ENCODE results near the gene AREL1.

The AREL1 gene

DNA sequence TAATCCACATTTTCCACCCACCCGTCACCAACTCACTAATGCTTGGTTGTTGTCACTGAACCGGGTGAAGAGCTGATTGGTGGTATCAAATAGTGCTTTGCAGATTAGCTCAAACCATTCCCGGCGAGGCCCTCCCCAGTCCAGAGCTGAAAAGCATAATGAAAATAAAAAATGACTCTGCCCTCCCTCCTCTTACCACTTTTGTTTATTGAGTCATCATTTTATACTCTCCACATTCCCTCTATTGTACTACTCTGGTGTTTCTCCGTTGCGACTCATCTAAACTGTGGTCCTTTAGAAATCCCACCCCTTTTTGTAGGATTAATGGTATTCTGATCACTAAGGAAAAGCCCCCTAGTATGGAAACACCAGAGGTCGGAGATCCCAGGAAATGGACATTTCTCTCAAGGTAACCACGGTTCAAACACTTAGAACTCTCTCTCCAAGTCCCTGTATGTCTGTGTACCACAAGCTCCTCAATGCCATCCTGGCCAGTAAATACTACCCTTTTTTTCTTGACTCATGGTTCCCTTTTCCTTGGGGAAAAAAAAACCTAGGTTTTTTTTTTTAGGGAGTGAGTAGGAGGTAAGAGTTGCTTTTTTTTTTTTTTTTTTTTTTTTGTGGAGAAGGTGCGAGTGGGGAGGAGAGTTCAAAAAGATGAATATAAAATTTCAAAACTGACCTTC lies 42.0 kb downstream of the AREL1 start:
- no peak for FAIRE-seq
- no peak for DNase-seq (ENCODE audit: insufficient read length)
- TF ChIP-seq POLR2AphosphoS5 (IDR thresholded peaks at IDR 0.05; ENCODE audit: low read depth, low read length) (no peak), TAF1 (IDR thresholded peaks at IDR 0.05; ENCODE audit: borderline replicate concordance, low read depth, low read length) (no peak), POLR2A (IDR thresholded peaks at IDR 0.05; ENCODE audit: low read depth, low read length) (no peak)

DNA sequence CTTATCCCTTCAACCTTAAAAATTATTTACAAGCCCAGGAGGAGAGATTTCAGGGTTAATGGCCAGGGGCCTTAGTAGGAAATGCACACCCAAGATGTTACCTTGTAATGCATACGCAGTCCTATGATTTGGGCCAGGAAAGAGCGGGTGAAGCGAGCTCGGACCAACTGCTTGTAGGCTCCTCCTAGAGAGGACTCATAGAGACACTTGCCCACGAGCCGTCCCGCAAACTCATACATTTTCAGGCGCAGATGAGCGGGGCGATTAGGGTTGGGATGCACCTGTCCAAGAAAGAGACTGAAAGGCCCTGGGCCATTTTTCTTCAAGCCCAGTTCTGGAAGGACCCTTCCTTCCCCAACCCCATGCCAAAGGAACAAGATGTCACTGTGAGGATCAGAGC lies 43.0 kb downstream of the AREL1 start:
- FAIRE-seq: no peak
- DNase-seq (ENCODE audit: insufficient read length): no peak
- TF ChIP-seq TAF1 (IDR thresholded peaks at IDR 0.05; ENCODE audit: borderline replicate concordance, low read depth, low read length) (no peak), POLR2AphosphoS5 (IDR thresholded peaks at IDR 0.05; ENCODE audit: low read depth, low read length) (no peak), POLR2A (IDR thresholded peaks at IDR 0.05; ENCODE audit: low read depth, low read length) (no peak)

DNA sequence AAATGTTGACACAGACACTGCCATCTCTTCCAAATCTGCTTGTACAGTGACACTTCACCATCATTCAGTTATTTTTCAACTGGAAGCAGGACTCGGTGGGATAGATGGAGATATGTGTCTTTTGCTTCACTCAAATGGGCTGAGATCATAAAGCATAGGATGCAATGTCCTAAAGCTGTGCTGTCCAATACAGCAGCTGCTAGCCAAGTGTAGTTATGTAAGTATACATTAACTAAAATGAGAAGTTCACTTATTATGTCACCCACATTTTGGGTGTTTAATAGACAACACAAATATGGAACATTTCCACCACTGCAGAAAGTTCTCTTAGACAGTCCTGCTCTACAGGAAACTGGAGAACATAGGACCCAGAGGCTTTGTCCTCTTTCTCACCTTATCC lies 43.6 kb downstream of the AREL1 start:
- DNase-seq (ENCODE audit: insufficient read length) (no peak), FAIRE-seq (no peak)
- no peak for TF ChIP-seq POLR2AphosphoS5 (IDR thresholded peaks at IDR 0.05; ENCODE audit: low read depth, low read length)
- no peak for TF ChIP-seq POLR2A (IDR thresholded peaks at IDR 0.05; ENCODE audit: low read depth, low read length)
- no peak for TF ChIP-seq TAF1 (IDR thresholded peaks at IDR 0.05; ENCODE audit: borderline replicate concordance, low read depth, low read length)

DNA sequence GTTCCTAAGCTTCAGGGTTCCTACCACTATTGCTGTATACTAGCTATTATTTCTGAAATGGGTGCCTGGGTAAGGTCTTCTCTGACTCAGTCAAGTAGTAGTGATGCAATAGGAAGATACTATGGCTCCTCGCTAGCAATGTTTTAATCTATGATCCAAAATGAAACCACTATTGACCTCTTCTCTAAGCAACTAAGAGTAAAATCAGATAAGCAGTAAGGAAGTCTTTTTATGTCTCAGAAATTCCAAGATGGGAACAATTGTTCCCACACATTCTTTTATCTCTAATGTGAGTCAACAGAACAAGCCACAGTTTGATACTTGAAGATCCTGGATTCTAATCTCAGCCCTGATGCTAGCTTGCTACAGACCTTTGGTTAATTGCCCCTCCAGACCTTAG lies 45.1 kb downstream of the AREL1 start:
- no peak for TF ChIP-seq POLR2AphosphoS5 (IDR thresholded peaks at IDR 0.05; ENCODE audit: low read depth, low read length)
- TF ChIP-seq POLR2A (IDR thresholded peaks at IDR 0.05; ENCODE audit: low read depth, low read length): no peak
- TF ChIP-seq TAF1 (IDR thresholded peaks at IDR 0.05; ENCODE audit: borderline replicate concordance, low read depth, low read length): no peak
- DNase-seq (ENCODE audit: insufficient read length) (no peak), FAIRE-seq (no peak)

DNA sequence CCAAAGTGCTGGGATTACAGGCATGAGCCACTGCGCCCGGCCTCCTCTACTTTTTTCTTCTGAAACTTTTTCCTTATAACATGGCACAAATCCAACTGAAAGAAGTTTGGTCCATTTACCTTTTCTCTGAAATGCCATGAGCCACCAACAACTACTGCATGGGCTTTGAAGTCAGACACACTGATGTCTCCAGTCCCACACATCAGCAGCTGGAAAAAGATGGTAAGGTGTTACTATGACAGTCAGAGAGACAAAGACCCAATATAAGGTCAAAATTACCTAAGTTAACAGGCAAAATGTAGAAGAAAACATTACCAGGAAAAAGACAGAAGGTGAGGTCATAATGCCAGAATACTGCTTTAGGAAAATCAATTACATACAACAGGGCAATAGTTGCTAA lies 48.2 kb downstream of the AREL1 start:
- TF ChIP-seq TAF1 (IDR thresholded peaks at IDR 0.05; ENCODE audit: borderline replicate concordance, low read depth, low read length) (no peak), POLR2AphosphoS5 (IDR thresholded peaks at IDR 0.05; ENCODE audit: low read depth, low read length) (no peak), POLR2A (IDR thresholded peaks at IDR 0.05; ENCODE audit: low read depth, low read length) (no peak)
- no peak for DNase-seq (ENCODE audit: insufficient read length)
- no peak for FAIRE-seq

DNA sequence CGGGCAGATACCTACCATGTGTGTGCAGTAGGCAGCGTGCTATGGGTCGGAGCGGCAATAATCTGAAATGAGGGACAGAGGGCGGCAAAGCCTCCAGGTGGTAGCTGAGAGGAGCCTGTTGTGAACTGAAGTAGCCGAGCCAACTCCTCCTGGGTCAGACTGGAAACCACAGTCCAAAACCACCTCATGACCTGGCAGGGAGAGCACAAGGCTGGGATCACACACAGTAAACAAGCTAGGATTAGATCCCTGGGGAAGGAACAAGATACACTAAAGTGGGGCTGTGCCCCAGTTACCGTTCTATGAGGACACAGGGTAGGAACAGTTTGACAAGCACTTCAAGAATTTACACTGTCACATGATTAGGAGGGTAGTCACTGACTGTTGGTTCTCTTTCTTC lies 49.0 kb downstream of the AREL1 start:
- no peak for FAIRE-seq
- DNase-seq (ENCODE audit: insufficient read length): no peak
- no peak for TF ChIP-seq TAF1 (IDR thresholded peaks at IDR 0.05; ENCODE audit: borderline replicate concordance, low read depth, low read length)
- TF ChIP-seq POLR2A (IDR thresholded peaks at IDR 0.05; ENCODE audit: low read depth, low read length): no peak
- no peak for TF ChIP-seq POLR2AphosphoS5 (IDR thresholded peaks at IDR 0.05; ENCODE audit: low read depth, low read length)

DNA sequence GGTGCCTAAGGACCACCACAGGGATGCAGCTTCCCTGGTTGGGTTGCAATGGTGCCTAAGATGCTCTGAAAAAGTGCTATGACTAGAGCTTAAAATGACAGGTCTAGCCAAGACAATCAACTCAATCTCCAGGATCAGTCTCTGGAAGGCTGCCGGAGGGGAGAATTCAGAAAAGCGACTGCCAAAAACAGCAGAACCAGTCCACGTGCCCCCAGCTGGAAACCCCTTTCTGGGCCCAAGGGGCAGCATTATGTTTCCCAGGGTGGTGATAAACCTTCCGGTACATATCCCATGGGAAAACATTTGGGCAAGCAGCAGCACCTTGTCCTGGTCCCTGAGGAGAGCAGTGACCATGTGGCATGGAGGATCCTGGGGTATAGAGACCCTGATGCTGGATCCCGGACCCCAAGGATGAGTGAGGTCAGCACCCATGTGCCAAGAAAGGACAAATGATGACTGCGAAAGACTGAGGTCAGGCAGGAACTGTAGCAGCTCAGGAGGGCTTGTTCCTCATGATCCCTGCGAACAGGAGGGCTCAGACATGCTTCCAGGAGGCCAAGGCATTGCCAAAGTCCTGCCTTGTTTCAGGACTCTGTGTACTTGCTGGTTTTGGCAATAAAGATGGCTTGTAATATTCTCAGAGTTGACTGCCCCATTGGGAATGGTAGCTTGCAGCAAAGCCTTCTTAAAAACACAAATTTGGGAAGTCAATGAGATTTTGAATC lies 51.0 kb downstream of the AREL1 start:
- no peak for DNase-seq (ENCODE audit: insufficient read length)
- no peak for TF ChIP-seq POLR2A (IDR thresholded peaks at IDR 0.05; ENCODE audit: low read depth, low read length)
- TF ChIP-seq TAF1 (IDR thresholded peaks at IDR 0.05; ENCODE audit: borderline replicate concordance, low read depth, low read length): no peak
- TF ChIP-seq POLR2AphosphoS5 (IDR thresholded peaks at IDR 0.05; ENCODE audit: low read depth, low read length): no peak
- no peak for FAIRE-seq

DNA sequence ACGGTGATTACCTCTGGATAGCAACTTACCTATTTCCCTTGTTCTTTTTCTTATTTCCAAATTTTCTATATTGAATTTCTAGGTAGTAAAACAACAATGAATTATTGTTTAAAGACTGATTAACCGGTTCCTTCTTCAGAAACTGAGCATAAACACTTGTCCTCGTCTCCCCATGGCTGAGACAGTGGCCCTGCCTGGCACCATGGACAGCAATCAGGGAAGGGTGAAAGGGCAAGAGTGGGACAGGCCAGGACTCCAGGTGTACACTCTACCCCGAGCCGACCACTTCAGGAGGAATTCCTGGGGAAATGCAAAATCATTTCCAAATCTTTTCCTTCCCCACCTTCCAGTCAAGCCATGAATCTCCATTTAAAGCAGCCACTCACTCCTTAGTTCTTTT lies 52.0 kb downstream of the AREL1 start:
- no peak for TF ChIP-seq POLR2AphosphoS5 (IDR thresholded peaks at IDR 0.05; ENCODE audit: low read depth, low read length)
- no peak for TF ChIP-seq TAF1 (IDR thresholded peaks at IDR 0.05; ENCODE audit: borderline replicate concordance, low read depth, low read length)
- no peak for TF ChIP-seq POLR2A (IDR thresholded peaks at IDR 0.05; ENCODE audit: low read depth, low read length)
- FAIRE-seq (no peak), DNase-seq (ENCODE audit: insufficient read length) (no peak)

DNA sequence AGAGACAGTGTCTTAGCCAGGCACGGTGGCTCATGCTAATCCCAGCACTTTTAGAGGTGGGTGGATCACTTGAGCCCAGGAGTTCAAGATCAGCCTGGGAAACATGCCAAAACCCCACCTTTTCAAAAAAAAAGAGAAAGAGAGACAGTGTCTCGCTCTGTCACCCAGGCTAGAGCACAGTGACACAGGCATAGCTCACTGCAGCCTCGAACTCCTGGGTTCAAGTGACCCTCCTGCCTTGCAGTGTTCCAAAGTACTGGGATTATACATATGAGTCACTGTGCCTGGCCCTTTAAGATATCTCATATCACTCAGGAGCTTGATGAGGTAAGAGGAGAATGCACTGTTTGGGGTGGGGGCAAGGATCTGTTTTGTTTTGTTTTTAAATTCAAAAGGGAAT lies 52.7 kb downstream of the AREL1 start:
- TF ChIP-seq TAF1 (IDR thresholded peaks at IDR 0.05; ENCODE audit: borderline replicate concordance, low read depth, low read length) (no peak), POLR2A (IDR thresholded peaks at IDR 0.05; ENCODE audit: low read depth, low read length) (no peak), POLR2AphosphoS5 (IDR thresholded peaks at IDR 0.05; ENCODE audit: low read depth, low read length) (no peak)

DNA sequence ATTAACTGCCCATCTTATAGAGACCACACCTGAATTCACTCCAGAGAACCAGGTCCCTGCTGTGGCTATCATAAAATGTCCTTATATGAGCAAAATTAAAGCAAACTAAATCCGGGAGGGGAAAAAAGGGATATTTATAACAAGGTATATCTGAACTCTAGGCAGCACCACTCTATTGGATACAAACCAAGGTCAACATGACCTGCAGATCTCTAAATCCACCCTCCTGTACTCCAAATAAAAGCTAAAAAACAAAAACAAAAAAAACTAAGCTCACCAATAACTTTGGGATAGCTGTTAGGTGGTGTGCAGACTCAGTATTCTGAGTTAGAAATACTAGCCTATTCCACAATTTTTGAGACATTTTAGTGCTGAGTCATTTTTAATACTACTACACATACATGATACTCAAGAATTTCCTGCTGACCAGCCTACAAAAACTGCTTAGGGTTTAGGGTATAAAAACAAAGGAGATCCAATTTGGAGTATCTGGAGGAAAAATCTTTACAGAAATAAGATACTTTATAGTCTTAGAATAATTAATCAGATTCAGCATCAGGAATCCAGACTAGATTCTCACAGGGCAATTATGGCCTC lies 54.2 kb downstream of the AREL1 start:
- DNase-seq (ENCODE audit: insufficient read length) (no peak), FAIRE-seq (no peak)
- TF ChIP-seq POLR2AphosphoS5 (IDR thresholded peaks at IDR 0.05; ENCODE audit: low read depth, low read length): no peak
- no peak for TF ChIP-seq POLR2A (IDR thresholded peaks at IDR 0.05; ENCODE audit: low read depth, low read length)
- no peak for TF ChIP-seq TAF1 (IDR thresholded peaks at IDR 0.05; ENCODE audit: borderline replicate concordance, low read depth, low read length)

More for the DNA sequence above, 52.7 kb downstream of the AREL1 start:
- FAIRE-seq (no peak), DNase-seq (ENCODE audit: insufficient read length) (no peak)

DNA sequence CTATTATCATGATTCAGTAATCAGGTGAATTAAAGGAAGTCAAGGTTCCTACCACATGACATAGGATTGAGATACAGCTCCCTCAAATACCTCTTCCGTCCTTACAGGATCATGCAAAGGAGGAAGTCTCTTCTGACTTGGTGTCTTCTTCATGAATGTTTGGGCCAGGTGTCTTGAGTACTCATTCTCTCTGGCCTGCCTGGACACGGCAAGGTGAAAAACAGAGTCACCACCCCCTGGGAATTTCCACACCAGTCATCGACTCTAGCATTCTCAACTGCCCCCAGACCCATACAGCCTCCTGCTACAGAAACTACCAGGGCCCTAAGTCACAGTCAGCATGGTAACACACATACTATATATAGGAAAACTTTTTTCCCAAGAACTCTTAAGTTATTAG lies 55.9 kb downstream of the AREL1 start:
- DNase-seq (ENCODE audit: insufficient read length) (no peak), FAIRE-seq (no peak)
- TF ChIP-seq TAF1 (IDR thresholded peaks at IDR 0.05; ENCODE audit: borderline replicate concordance, low read depth, low read length) (no peak), POLR2A (IDR thresholded peaks at IDR 0.05; ENCODE audit: low read depth, low read length) (no peak), POLR2AphosphoS5 (IDR thresholded peaks at IDR 0.05; ENCODE audit: low read depth, low read length) (no peak)
